ENCODE data around the gene CD248.
"Not testable (repeated sequence)": the region's sequence is repeated elsewhere in the genome, so short reads cannot be mapped to it uniquely, and the experiment has no call there.

CD248 gene

GRCh38 chr11:66316849-66317251, at the start of gene CD248:
Gene CD248, minus strand, starts transcription at chr11:66317044. Its CDS starts 17 bp downstream, at chr11:66317027.
- DNase-seq (ENCODE audit: low spot score) = peak; percentile 66

DNA sequence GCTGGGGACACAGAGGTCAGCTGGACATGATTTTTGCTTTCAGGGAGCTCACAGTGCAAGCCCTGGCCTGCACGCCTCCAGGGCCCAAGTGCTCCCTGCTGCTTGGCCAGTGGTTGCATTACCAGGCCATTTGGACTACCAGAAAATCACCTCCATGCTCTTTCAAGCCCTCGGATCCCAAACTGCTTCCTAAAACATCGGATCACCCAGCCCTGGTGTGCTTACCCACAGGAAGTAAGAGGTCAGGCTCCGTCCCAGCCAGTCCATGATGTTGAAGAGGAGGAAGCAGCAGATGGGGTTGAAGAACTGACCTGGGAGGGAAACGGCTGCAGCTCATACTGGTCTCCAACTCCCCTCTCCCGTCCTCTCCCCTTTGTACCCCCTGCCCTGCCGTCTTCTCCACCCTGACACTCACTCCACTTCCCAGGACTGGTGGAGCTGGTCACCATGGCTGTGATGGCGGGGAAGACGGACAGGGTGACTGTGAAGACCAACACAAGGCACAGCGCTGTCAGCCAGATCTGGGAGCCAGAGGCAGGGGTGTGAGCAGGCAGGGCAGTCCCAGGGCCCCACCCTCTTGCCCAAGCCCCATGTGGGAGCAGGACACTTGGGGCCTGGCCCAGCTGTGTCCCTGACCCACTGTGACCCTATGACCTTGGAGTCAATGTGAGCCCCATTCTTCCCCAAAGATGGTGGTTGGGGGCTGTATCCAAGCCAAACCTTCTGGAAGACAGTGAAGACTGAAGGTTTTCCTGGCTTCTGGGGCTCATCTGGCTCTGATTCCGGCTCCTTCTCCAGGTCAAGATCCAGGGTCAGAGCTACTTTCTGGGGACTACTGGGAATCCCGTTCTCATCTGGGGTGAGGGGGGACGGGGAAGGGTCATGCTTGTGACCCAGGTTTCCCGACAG, 49.1 kb upstream of the CD248 start:
- no peak for DNase-seq (ENCODE audit: low spot score)

- DNase-seq (ENCODE audit: low spot score) = peak; percentile 24
Observed at GRCh38 chr11:66365166-66365565, 48.3 kb upstream of the CD248 start.

DNA sequence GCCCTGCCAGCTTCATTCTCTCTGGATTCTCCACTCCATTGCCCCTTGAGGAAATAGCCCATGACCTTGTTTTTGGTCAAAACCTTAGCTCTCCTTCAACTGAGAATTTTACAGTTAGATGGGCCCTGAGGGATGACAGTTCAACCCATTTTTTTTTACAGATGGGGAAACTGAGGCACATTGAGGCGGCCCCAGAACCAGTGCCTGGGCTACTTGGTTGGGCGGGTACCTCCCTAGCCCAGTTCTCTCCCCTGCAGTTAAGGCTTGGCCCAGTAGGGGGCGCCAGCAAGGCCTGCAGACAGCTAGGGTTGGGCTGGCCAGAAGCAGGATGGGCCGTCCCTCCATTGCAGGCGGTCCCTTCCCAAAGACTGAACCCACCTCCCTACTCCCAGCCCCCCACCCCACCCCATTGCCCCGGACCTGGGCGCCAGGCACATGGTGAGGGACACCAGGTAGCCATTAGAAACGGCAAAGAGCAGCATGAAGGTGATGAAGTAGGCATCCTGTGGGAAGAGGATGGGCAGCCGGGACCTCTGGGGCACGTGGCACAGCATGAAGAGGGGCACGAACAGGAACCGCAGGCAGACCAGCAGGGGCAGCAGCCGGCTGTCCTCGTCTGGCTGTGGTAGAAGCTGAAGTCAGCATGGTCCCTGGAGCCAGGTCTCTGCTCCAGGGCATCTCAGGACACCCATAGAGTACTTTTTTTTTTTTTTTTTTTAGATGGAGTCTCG, 47.1 kb upstream of the CD248 start:
- DNase-seq (ENCODE audit: low spot score) = peak; percentile 84

DNA sequence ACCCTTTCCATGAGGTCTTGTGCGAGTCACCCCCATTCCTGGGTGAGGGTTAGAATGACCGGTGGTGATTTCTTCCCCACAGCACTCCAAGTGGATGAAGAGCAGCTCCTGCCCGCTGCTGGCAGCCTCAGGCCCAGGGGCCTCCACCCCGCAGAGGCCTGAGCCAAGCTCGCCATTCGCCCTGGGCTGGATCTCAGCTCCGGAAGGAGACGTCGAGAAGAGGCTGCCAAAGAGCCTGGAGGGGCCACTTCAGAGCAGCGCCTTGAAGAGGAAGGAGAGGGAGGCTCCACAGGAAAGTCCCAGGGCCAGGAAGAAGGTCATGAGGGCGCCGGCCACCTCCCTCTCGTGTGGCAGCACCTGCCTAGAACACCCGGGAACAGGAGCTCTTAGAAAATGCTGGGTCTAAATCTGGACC, 46.4 kb upstream of the CD248 start:
- DNase-seq (ENCODE audit: low spot score) = no peak

DNA sequence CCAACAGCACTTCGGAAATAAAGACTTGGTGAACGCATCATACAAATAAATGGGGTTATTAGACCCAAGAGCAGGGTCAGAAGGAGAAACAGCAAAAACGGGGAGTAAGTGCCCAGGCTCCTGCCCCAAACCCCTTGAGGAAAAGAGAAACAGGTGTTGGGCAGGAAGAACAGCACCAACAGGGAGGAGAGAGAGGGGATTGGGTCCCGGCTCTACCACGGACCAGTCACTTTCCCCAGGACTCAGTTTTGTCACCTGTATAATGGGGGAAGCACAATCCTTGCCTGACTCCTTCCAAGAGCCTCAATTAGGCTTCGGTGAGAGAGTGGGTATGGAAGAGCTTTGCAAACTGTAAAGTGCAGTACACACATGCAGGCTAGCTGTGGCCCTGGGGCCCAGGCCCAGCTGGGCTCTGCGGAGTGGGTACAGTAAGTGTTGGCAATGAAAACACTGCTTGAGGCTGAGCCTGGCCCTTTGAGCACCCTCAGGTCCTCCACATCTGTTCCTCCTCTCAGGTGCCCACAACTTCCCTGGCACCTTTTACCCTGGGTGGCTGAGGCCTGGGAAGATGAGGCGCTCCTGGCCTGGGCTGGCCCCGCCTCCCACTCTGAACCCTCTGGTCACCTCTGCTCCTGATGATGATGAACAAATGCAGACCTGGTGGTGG, 45.8 kb upstream of the CD248 start:
- no peak for DNase-seq (ENCODE audit: low spot score)

DNA sequence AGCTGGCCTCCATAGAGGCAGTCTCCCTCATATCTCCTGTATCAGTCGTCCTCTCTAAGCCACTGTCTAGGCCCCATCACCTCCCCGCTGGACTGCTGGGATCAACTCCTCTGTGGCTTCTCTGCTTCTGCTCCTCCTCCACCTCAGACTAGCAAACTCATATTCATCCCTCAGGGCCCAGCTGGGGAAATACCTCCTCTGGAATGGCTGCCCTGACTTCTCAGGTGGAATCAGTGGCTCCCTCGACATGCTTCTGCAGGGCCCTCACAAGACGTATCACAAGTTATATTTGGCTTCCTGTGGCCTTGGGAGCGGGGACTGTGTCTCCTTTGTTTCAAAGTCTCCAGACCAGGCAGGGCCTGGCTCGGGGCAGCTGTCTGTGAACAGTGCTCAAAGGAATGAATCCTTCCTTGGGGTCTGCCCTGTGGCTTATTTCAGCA, 44.7 kb upstream of the CD248 start:
- DNase-seq (ENCODE audit: low spot score) = no peak

- DNase-seq (ENCODE audit: low spot score) = peak; percentile 28
Observed at GRCh38 chr11:66360406-66361073, 43.7 kb upstream of the CD248 start.

GRCh38 chr11:66359662-66360087, 42.8 kb upstream of the CD248 start:
- peak; percentile 34 for DNase-seq (ENCODE audit: low spot score)

DNA sequence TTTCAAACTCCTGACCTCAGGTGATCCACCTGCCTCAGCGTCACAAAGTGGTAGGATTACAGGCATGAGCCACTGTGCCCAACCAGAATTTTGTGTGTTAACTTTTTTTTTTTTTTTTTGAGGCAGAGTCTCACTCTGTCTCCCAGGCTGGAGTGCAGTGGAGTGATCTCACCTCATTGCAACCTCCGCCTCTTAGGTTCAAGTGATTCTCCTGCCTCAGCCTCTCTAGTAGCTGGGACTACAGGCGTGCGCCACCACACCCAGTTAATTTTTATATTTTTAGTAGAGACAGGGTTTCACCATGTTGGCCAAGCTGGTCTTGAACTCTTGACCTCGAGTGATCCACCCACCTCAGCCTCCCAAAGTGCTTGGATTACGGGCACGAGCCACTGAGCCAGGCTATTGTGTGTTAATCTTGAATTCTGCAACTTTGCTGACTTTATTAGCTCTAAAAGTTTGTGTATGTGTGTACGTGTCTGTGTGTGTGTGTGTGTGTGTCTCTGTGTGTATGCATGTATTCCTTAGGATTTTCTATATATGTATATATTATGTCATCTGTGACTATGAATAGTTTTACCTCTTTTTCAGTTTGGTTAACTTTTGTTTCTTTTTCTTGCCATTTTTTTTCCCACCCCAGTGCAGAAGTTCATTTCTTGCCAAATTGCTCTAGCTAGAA, 33.9 kb upstream of the CD248 start:
- DNase-seq (ENCODE audit: low spot score) = not testable (repeated sequence)

GRCh38 chr11:66349084-66349386, 32.2 kb upstream of the CD248 start:
- no peak for DNase-seq (ENCODE audit: low spot score)

- peak; percentile 91 for DNase-seq (ENCODE audit: low spot score)
Observed at GRCh38 chr11:66347425-66348276, 30.8 kb upstream of the CD248 start, which contains the start of gene B4GAT1. Gene B4GAT1, minus strand, starts transcription at chr11:66347629. Its CDS starts 84 bp downstream, at chr11:66347545.

DNA sequence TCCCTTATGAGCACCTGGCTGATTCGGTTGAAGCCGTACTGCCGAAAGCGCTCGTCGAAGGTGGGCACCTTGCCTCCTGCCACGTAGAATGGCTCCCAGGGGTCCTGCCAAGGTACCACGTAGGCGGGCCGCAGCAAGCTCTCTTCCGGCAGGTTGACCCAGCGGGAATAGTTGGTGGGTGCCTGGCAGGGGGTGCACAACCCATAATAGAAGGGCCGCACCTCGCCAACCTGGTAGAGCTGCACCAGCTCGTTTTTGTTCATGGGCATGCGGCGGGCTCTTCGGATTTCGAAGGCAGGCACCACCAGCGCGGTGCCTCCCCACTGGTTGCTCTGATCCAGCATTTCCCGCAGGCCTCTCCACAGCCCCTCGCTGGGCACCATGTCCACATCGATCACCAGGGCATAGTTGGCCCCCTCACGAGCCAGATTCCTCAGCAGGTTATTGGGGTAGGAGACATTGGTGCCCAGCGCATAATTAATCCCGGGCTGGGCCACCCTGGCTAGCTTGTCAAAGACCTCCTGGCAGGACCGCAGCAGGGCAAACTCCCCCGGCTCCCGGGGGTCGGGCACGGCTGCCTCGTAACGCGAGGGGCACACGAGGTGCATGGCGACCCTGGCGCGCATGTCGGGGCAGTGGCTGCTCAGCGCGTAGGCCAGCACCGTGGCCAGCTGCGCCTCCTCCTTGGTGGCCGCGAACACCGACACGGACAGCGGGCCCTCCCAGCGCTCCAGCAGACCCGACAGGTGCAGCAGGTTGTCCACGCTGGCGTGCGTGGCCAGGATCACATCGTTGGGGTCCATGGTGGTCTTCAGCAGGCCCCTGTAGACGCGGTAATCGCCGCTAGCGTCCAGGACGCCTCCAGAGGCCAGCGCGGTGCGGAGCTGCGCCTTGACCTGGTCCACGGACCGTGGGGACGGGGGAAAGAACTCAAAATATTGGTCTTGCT, 29.9 kb upstream of the CD248 start:
- DNase-seq (ENCODE audit: low spot score) = no peak

DNA sequence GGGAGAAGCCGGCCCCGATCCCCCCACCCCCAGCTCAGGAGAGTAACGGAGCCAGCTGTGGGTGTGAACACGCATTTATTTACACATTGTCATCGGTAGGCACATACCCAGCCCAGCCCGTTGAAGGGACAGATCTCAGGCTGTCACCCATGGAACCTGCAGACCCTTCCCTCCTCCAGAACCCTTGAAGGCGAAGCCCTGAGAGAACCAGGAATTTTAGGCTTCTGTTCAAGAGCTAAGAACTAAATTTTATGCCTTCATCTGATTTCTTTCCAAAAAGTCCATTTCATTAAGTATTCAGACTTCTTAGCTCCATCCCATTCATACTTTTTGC, 28.4 kb upstream of the CD248 start:
- no peak for DNase-seq (ENCODE audit: low spot score)

DNA sequence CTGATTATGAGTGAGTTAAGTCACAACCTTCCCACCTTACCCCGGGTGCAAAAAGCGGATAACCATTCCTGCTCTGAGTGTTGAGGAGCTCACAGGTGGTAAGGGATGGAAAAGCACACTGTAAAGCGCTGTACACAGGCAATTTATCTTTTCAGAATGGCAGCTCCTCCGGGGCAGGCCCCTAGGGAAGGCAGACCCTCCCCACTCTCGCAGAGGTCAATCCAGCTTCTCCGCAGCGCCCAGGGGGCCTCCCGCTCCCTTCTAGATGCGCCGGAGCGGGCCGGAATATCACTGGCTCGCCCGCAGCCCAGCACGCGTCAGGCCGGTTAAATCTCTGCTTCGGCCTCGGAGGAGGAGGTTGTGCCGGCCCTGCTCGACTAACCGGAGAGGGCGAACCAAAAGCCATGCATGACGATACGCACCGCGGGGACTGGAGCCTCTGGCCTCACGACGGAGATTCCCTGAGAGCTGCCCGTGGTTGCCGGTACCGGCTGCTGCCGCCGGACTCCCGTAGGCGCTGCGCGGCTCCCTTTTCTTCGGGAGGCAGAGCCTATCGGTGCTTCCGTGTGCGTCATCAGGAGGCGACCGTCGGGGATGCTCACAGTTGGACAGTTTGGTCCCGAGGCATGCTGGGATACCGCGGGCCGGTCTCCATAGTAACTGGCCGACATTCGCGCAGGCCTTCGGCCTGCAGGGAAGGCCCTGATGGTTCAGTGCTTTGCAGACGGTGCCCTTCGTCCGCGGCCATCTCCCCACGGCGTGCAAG, 27.9 kb upstream of the CD248 start, which contains the start of gene BRMS1:
Gene BRMS1, minus strand, starts transcription at position 555 of the 766 bp plus-strand sequence. CDS start 2,870 bp downstream, outside the sequence.
- peak; percentile 93 for DNase-seq (ENCODE audit: low spot score)

- DNase-seq (ENCODE audit: low spot score) = no peak
Observed at GRCh38 chr11:66343176-66343575, 26.3 kb upstream of the CD248 start.

- no peak for DNase-seq (ENCODE audit: low spot score)
Observed at GRCh38 chr11:66341502-66342126, 24.8 kb upstream of the CD248 start.
